Renal pelvis (tissue), 12 donors: ENCODE data around the gene THSD7A. TPM values are rescaled to one million over a fixed set of nuclear protein-coding genes. Genes with fewer than 3 reads are reported as not detected.

Experiments
- DNase-seq: peaks from one replicate; pipeline ENCODE4 v3.0.0-alpha.2; 2013
- long read RNA-seq, 16 experiments: transcript quantifications; one replicate each; lab custom pipeline, GENCODE V29; 2026
- polyA plus RNA-seq, 3 donors: library from polyadenylated mRNA; unstranded; fragments of 120-200 nt; gene quantifications; one replicate each; pipeline ENCODE4 v1.2.1, GENCODE V29; 2013; ENCODE audit not compliant: insufficient read length in 3 of 3

Gene THSD7A
- polyA plus RNA-seq = 10 to 100 TPM; 51.9 to 82.9 (median 57.5) TPM
- long read RNA-seq, donor 1, partial matches to known transcripts = 7 of 7 reads
- long read RNA-seq, donor 1, other reads (novel, unspliced or antisense) = 0 of 7 reads
- long read RNA-seq, donor 2, partial matches to known transcripts = 8 of 8 reads
- long read RNA-seq, donor 2, other reads (novel, unspliced or antisense) = 0 of 8 reads
- long read RNA-seq, donor 3 = 0 reads
- long read RNA-seq, donor 4, partial matches to known transcripts = 7 of 7 reads
- long read RNA-seq, donor 4, other reads (novel, unspliced or antisense) = 0 of 7 reads
- long read RNA-seq, donor 5, partial matches to known transcripts = 0 of 1 reads
- long read RNA-seq, donor 5, other reads (novel, unspliced or antisense) = 0 of 1 reads
- long read RNA-seq, donor 6, partial matches to known transcripts = 32 of 32 reads
- long read RNA-seq, donor 6, other reads (novel, unspliced or antisense) = 0 of 32 reads
- long read RNA-seq, donor 7, partial matches to known transcripts = 6 of 7 reads
- long read RNA-seq, donor 7, other reads (novel, unspliced or antisense) = 0 of 7 reads
- long read RNA-seq, donor 8, partial matches to known transcripts = 6 of 7 reads
- long read RNA-seq, donor 8, other reads (novel, unspliced or antisense) = 0 of 7 reads
- long read RNA-seq, donor 9, partial matches to known transcripts = 20 of 20 reads
- long read RNA-seq, donor 9, other reads (novel, unspliced or antisense) = 0 of 20 reads
- long read RNA-seq, donor 10, partial matches to known transcripts = 17 of 17 reads
- long read RNA-seq, donor 10, other reads (novel, unspliced or antisense) = 0 of 17 reads
- long read RNA-seq, donor 11 = 0 reads
- long read RNA-seq, donor 12, partial matches to known transcripts = 26 of 27 reads
- long read RNA-seq, donor 12, other reads (novel, unspliced or antisense) = 0 of 27 reads
- long read RNA-seq, donor 13, partial matches to known transcripts = 6 of 6 reads
- long read RNA-seq, donor 13, other reads (novel, unspliced or antisense) = 0 of 6 reads
- long read RNA-seq, donor 14, partial matches to known transcripts = 54 of 56 reads
- long read RNA-seq, donor 14, other reads (novel, unspliced or antisense) = 0 of 56 reads
- long read RNA-seq, donor 15, partial matches to known transcripts = 14 of 14 reads
- long read RNA-seq, donor 15, other reads (novel, unspliced or antisense) = 0 of 14 reads
- long read RNA-seq, donor 16, partial matches to known transcripts = 8 of 8 reads
- long read RNA-seq, donor 16, other reads (novel, unspliced or antisense) = 0 of 8 reads

GRCh38 chr7:11831736-11832495 is at the start of gene THSD7A:
TSS of gene THSD7A (minus strand) at chr7:11832198. CDS start at chr7:11831946, 252 bp downstream.
- DNase-seq = peak; percentile 51

- DNase-seq = no peak
Observed at GRCh38 chr7:11881680-11882079, 49.7 kb upstream of the THSD7A start.

- DNase-seq = no peak
Observed at GRCh38 chr7:11875635-11876034, 43.6 kb upstream of the THSD7A start.

- no peak for DNase-seq
Observed at GRCh38 chr7:11865671-11866070, 33.7 kb upstream of the THSD7A start.

GRCh38 chr7:11858622-11859302 is 26.8 kb upstream of the THSD7A start:
- no peak for DNase-seq

GRCh38 chr7:11858026-11858425 is 26.0 kb upstream of the THSD7A start:
- no peak for DNase-seq

GRCh38 chr7:11848251-11848650 is 16.3 kb upstream of the THSD7A start:
- DNase-seq = no peak

- DNase-seq = no peak
Observed at GRCh38 chr7:11847336-11847735, 15.3 kb upstream of the THSD7A start.

GRCh38 chr7:11846361-11846955 is 14.5 kb upstream of the THSD7A start:
- no peak for DNase-seq

- DNase-seq = no peak
Observed at GRCh38 chr7:11843113-11843765, 11.2 kb upstream of the THSD7A start.

- no peak for DNase-seq
Observed at GRCh38 chr7:11841657-11842056, 9.7 kb upstream of the THSD7A start.

GRCh38 chr7:11835260-11835659 is 3.3 kb upstream of the THSD7A start:
- DNase-seq = no peak

GRCh38 chr7:11833431-11833830 is 1.4 kb upstream of the THSD7A start:
- peak; percentile 22 for DNase-seq

GRCh38 chr7:11831156-11831735 is 752 bp downstream of the THSD7A start:
- peak; percentile 50 for DNase-seq

- no peak for DNase-seq
Observed at GRCh38 chr7:11830582-11831155, 1.3 kb downstream of the THSD7A start.

GRCh38 chr7:11829954-11830353 is 2.0 kb downstream of the THSD7A start:
- no peak for DNase-seq

GRCh38 chr7:11819947-11820346 is 12.1 kb downstream of the THSD7A start:
- no peak for DNase-seq

GRCh38 chr7:11819271-11819670 is 12.7 kb downstream of the THSD7A start:
- DNase-seq = no peak

GRCh38 chr7:11818281-11818680 is 13.7 kb downstream of the THSD7A start:
- no peak for DNase-seq
